Esophagus muscularis mucosa (tissue), 4 donors: Measurements from ENCODE around the gene IQCE. TPM values are rescaled to one million over a fixed set of nuclear protein-coding genes. Genes with fewer than 3 reads are reported as not detected.

Experiments used
- DNase-seq: peaks from one replicate; pipeline ENCODE4 v3.0.0-alpha.2; 2017; ENCODE audit errors: extremely low spot score
- H3K27ac ChIP-seq, 4 donors: fragments of 200-600 bp; sonication (generic); replicated peaks in 1 of 4; 1 replicate in 3 of 4; 2 replicates in 1 of 4; pipeline ENCODE4 v1.5.1; 2016 to 2019; ENCODE audit warnings: mild to moderate bottlenecking in 1 of 4
- H3K27me3 ChIP-seq, 4 donors: fragments of 200-600 bp; sonication (generic); one replicate each; pipeline versions ENCODE4 v1.5.1 to v1.6.0; 2016 to 2019
- H3K36me3 ChIP-seq, 4 donors: fragments of 200-600 bp; sonication (generic); one replicate each; pipeline ENCODE4 v1.5.1; 2016 to 2019
- H3K4me1 ChIP-seq, 4 donors: fragments of 200-600 bp; sonication (generic); one replicate each; pipeline ENCODE4 v1.5.1; 2016 to 2019
- H3K4me3 ChIP-seq, 4 donors: fragments of 200-600 bp; sonication (generic); 1 replicate in 2 of 4; 2 replicates in 2 of 4; pipeline ENCODE4 v1.5.1; 2016 to 2019; ENCODE audit warnings: mild to moderate bottlenecking in 4 of 4, moderate library complexity in 1 of 4
- H3K9me3 ChIP-seq, 4 donors: fragments of 200-600 bp; sonication (generic); 1 replicate in 3 of 4; 2 replicates in 1 of 4; pipeline ENCODE4 v1.5.1; 2016 to 2019
- EP300 ChIP-seq: sonication (generic); formaldehyde crosslinking; IDR thresholded peaks from one replicate; pipeline ENCODE4 v1.6.1; 2017; ENCODE audit warnings: antibody characterized with exemption
- POLR2A ChIP-seq: fragments of 450-650 bp; IDR thresholded peaks from one replicate; pipeline ENCODE4 v1.6.1; 2017; ENCODE audit warnings: antibody characterized with exemption, moderate library complexity, mild to moderate bottlenecking, low read depth
- POLR2AphosphoS5 ChIP-seq, 2 donors: sonication (generic); formaldehyde crosslinking; IDR thresholded peaks; one replicate each; pipeline ENCODE4 v1.6.1; 2017; ENCODE audit warnings: antibody characterized with exemption in 2 of 2
- WGBS: methylation state at CpG from one replicate; pipeline ENCODE4 v1.1.5; 2018; 5-methylcytosine and 5-hydroxymethylcytosine counted together
- intact Hi-C: fragments of 100-400 bp; cut with DNase I; formaldehyde crosslinking; loops from one replicate; pipeline ENCODE4 v1.15.1; 2023
- total RNA-seq, 4 donors: library from RNA; depleted of rRNA; stranded (reverse); fragments of >200 nt; gene quantifications; one replicate each; pipeline versions ENCODE4 v1.1.0 to v1.2.1, GENCODE V29; 2016
- TF ChIP-seq, protein P1 (sequence below), 3 experiments: fragments of 200-600 bp in 2 of 3; fragments of 450-650 bp in 1 of 3; sonication (generic) in 2 of 3; IDR thresholded peaks; one replicate each; pipeline ENCODE4 v1.5.1; 2017 to 2019; ENCODE audit warnings: antibody characterized with exemption in 3 of 3, mild to moderate bottlenecking in 2 of 3, moderate library complexity in 1 of 3

The IQCE gene
- total RNA-seq, 4 donors from 2014 or later: 13.0 to 22.4 (median 18.0) TPM

DNA sequence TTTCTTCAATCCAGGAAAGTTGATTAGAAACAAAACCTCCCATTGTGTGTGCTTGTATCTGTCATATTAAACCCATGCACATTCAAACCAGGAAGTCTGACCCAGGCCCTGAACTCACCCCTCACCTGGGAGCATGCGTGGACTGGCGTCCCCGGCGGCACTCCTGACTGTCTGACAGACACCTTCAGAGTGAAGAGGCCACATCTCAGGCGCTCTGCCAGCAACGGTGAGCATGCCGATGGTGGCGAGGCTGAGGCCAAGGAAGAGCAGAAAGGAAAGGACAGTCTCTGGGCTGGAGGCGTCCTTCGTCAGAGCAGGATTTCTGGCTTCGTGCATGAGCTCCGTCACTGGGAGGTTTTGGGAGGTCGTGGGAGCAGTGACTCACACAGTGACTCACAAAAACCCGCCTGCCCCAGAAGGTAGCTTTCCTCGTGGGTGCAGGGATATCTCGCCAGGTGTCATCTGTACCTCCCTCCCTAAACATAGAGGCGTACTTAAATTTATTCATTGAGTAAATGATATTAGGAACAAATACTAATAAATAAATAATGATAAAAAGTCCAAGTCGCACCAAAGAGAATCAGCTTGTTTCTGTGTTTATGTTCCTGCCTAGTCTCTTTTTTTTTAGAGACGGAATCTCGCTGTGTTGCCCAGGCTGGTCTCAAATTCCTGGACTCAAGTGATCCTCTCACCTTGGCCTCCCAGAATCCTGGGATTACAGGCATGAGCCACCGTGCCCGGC is 13.5 kb downstream of the IQCE start:
- intact Hi-C loops: no loop called here
- H3K4me3 ChIP-seq: no peak overlapping the region
- no peak overlapping the region for H3K27ac ChIP-seq
- H3K4me1 ChIP-seq: peaks cover 0 to 12% (median 7%) of the 10 kb centered on the region in 4 donors
- WGBS: 79% methylated on average over 22 of the region's 22 CpGs
- H3K36me3 ChIP-seq: peaks cover 5 to 48% (median 44%) of the 10 kb centered on the region in 4 donors
- H3K9me3 ChIP-seq: no peaks in the 10 kb centered on the region
- no peak for DNase-seq
- TF ChIP-seq, protein P1, sequence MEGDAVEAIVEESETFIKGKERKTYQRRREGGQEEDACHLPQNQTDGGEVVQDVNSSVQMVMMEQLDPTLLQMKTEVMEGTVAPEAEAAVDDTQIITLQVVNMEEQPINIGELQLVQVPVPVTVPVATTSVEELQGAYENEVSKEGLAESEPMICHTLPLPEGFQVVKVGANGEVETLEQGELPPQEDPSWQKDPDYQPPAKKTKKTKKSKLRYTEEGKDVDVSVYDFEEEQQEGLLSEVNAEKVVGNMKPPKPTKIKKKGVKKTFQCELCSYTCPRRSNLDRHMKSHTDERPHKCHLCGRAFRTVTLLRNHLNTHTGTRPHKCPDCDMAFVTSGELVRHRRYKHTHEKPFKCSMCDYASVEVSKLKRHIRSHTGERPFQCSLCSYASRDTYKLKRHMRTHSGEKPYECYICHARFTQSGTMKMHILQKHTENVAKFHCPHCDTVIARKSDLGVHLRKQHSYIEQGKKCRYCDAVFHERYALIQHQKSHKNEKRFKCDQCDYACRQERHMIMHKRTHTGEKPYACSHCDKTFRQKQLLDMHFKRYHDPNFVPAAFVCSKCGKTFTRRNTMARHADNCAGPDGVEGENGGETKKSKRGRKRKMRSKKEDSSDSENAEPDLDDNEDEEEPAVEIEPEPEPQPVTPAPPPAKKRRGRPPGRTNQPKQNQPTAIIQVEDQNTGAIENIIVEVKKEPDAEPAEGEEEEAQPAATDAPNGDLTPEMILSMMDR (IDR thresholded peaks at IDR 0.05): no peak
- no peak for TF ChIP-seq EP300
- no peak for TF ChIP-seq POLR2A
- no peak for TF ChIP-seq POLR2AphosphoS5 (IDR thresholded peaks at IDR 0.05)
- H3K27me3 ChIP-seq: no peaks in the 10 kb centered on the region

DNA sequence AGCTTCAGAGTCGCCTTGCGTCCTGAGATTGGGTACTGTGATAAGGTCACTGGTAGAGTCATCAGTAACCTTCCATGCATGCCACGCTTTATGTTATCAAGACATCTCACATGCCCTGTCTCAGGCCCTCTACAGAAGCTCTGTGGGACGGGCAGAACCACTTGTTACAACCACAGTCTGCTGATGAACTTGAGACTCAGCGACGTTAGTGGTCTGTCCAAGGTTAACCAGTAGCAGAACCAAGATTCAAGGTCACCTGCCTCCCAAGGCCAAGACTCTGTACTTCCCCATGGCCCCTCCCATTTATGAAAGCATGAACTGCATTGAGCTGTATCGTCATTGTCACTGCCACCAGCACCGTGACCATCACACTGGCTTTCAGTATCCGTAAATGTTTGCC is 15.0 kb downstream of the IQCE start:
- H3K9me3 ChIP-seq: no peaks in the 10 kb centered on the region
- intact Hi-C loops: no loop called here
- H3K4me1 ChIP-seq: no peaks in the 10 kb centered on the region
- DNase-seq: no peak
- TF ChIP-seq POLR2A (no peak), EP300 (no peak), POLR2AphosphoS5 (IDR thresholded peaks at IDR 0.05) (no peak)
- TF ChIP-seq, protein P1 (IDR thresholded peaks at IDR 0.05): no peak
- 92% methylated on average over 9 of the region's 9 CpGs for WGBS
- no peak overlapping the region for H3K4me3 ChIP-seq
- H3K36me3 ChIP-seq: peaks cover 14 to 55% (median 49%) of the 10 kb centered on the region in 4 donors
- H3K27me3 ChIP-seq: no peaks in the 10 kb centered on the region
- no peak overlapping the region for H3K27ac ChIP-seq

DNA sequence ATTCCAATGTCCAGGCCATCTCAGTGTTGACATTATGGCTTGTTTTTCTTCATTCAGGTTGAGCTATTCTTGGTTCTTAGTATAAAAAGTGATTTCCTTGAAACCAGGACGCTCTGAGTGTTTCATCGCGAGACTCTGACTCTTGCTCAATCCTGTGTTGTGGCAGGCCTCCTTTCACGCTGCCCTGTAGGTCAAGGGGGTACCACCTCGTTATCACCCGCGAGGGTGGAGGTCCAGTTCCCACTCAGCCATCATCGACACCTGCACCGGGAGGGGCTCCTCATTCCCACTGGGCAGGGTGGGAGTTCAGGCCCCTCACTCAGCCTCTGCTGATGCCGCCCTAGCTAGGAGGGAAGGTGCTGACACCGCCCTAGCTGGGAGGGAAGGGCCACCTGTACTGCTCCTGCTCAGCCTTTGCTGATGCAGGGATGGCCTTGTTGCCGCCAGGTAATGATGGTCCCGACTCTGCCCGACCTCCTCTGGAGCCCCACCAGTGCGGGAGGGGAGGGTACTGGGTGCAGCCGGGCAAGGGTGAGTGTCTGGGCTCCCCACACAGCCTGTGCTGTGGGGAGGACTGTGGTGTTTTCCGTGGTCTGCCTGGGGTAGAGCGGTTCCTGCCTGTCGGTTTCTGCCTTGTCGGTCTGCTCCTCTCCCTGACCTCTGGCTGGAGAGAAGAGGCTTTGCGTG is 16.4 kb downstream of the IQCE start:
- no peak for DNase-seq
- WGBS: 76% methylated on average over 13 of the region's 21 CpGs
- peaks cover 22 to 66% (median 57%) of the 10 kb centered on the region in 4 donors for H3K36me3 ChIP-seq
- H3K9me3 ChIP-seq: no peaks in the 10 kb centered on the region
- no peaks in the 10 kb centered on the region for H3K4me1 ChIP-seq
- H3K27me3 ChIP-seq: no peaks in the 10 kb centered on the region
- intact Hi-C loops: no loop called here
- H3K27ac ChIP-seq: no peak overlapping the region
- no peak overlapping the region for H3K4me3 ChIP-seq
- no peak for TF ChIP-seq POLR2AphosphoS5 (IDR thresholded peaks at IDR 0.05)
- TF ChIP-seq, protein P1 (IDR thresholded peaks at IDR 0.05): no peak
- TF ChIP-seq POLR2A: no peak
- no peak for TF ChIP-seq EP300

DNA sequence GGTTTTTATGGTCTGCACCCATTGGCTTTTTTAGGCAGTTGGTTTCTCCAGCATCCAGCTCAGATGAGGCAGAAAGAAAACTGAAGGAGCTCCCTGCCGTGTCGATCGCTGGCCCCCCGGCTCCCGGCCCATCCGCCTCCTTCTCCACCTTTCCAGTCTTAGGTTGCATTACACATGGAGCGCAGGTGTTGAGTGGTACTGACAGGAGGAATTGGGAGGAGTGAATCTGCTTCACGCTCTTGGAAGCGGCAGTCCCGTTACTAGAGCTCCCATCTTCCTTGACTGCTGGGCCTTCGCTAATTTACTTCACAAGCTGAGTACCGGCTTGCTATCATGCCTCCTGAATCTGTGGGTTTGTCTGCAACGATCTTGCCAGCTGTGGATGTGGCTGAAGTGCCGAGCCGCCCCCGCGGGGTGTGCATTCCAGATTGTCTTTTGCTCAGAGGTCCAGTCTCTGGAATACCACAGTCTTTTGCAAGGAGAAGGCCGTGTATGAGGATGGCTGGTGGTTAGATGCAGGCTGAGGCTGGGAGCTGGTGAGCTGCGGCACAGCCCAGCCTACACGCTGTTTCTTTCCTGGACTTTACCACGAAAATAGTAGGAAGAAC is 17.1 kb downstream of the IQCE start:
- intact Hi-C loops: no loop called here
- Histone ChIP-seq H3K4me3 (no peak overlapping the region), H3K9me3 (no peaks in the 10 kb centered on the region), H3K4me1 (no peaks in the 10 kb centered on the region), H3K27ac (no peak overlapping the region), H3K36me3 (peaks cover 22 to 68% (median 59%) of the 10 kb centered on the region in 4 donors), H3K27me3 (no peaks in the 10 kb centered on the region)
- DNase-seq: no peak
- TF ChIP-seq EP300 (no peak), POLR2AphosphoS5 (IDR thresholded peaks at IDR 0.05) (no peak), POLR2A (no peak)
- TF ChIP-seq, protein P1 (IDR thresholded peaks at IDR 0.05): no peak
- 85% methylated on average over 19 of the region's 21 CpGs for WGBS
